Measurements from ENCODE around the gene SPEF2. TPM values are rescaled to one million over a fixed set of nuclear protein-coding genes. Genes with fewer than 3 reads are reported as not detected.

Gene SPEF2
- total and polyA plus RNA-seq, 2 of the 13 experiments (the other 11 are each of a cell fraction or from before 2014, with no cell fraction given), result 1.5 to 2.3 TPM

DNA sequence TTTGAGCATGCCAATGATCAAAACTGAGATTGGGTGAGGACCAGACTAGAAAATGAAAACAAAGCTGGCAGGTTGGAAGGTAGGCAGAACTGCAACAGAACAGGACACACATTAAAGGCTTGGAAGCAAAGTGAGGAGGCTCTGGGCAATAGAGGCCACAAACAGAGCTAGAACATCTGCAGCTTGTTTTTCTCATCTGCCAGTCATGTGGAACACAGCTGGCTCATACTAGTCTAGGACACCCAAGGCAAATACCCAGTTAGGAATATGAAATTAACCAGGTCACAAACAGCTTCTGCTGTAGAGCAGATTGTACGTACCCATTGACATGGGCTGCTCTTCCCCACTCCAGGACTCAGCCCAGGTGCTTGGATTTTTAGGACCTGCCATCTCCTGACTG, 61.7 kb downstream of the SPEF2 start:
- in situ Hi-C loops (cut with HindIII; ENCODE audit: extremely low pct_ligation_motif_present, low pct_unique_long_range_greater_than_20kb) (no loop called here), intact Hi-C loops (cut with micrococcal nuclease; ENCODE audit: unreplicated experiment) (no loop called here)
- no peak overlapping the region for H3K4me2 ChIP-seq (ENCODE audit: low read depth, low read length)
- no peak overlapping the region for H3K9ac ChIP-seq (ENCODE audit: insufficient read depth, low read depth, low read length)
- H3K27ac ChIP-seq (ENCODE audit: extremely low read length, insufficient read depth, low read length), result no peak overlapping the region
- no peaks in the 10 kb centered on the region for H3K9me3 ChIP-seq (ENCODE audit: low read length)
- DNase-seq (ENCODE audit: low spot score) (no peak), ATAC-seq (no peak), FAIRE-seq (no peak)
- CTCF ChIA-PET (ENCODE audit: low intra/inter-chr PET ratio, low total read pairs), result no interaction called here
- no peaks in the 10 kb centered on the region for H3K79me2 ChIP-seq (ENCODE audit: insufficient read depth, low read length)
- H3K27me3 ChIP-seq (ENCODE audit: control insufficient read depth in 1 of 2, insufficient read depth in 2 of 2, low read length in 2 of 2), result no peaks in the 10 kb centered on the region
- WGBS (ENCODE audit: low lambda C conversion rate), result 83% methylated on average over 1 of the region's 1 CpG
- H4K20me1 ChIP-seq (ENCODE audit: insufficient read depth, low read length), result no peaks in the 10 kb centered on the region
- POLR2A ChIA-PET, result no interaction called here
- BruUV-seq (replicated peaks), result no TSS peak
- H2AFZ ChIP-seq (ENCODE audit: low read length), result no peak overlapping the region
- H3K4me1 ChIP-seq (ENCODE audit: insufficient read depth, low read length), result no peaks in the 10 kb centered on the region
- no peaks in the 10 kb centered on the region for H3K36me3 ChIP-seq (replicated peaks in 1 of 2; ENCODE audit: control insufficient read depth in 1 of 2, insufficient read depth in 2 of 2, low read length in 2 of 2)
- TF ChIP-seq MAF1 (CRISPR knock-in tag; IDR thresholded peaks at IDR 0.05; ENCODE audit: borderline replicate concordance) (no peak), NFIB (CRISPR knock-in tag; IDR thresholded peaks at IDR 0.05; ENCODE audit: borderline replicate concordance) (no peak), REXO4 (CRISPR knock-in tag; IDR thresholded peaks at IDR 0.05; ENCODE audit: borderline replicate concordance) (no peak)
- H3K4me3 ChIP-seq (replicated peaks in 1 of 3; ENCODE audit: insufficient read depth in 1 of 3, low read depth in 2 of 3, low read length in 3 of 3), result no peak overlapping the region

DNA sequence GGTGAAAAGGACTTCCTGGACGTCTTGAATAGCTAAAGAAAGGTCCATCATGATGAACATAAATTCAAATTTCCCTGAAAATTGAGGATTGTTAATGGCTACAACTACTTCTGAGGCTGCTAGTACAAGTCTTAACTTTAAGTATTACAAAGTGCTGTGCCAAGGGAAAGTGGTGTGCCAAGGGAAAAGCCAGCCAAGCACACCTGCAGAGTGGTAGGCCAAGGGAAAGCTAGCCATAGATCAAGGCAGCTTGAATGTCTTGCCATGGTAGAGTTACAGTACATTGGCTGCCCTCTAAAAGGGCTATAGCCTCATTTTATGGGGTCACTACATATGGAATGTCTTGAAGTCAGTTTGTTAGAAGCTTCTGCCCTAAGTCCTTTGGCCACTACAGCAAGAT, 64.2 kb downstream of the SPEF2 start:
- POLR2A ChIA-PET, result no interaction called here
- H3K27me3 ChIP-seq (ENCODE audit: control insufficient read depth in 1 of 2, insufficient read depth in 2 of 2, low read length in 2 of 2), result no peaks in the 10 kb centered on the region
- H3K9ac ChIP-seq (ENCODE audit: insufficient read depth, low read depth, low read length), result no peak overlapping the region
- no peak for ATAC-seq
- no peak for FAIRE-seq
- H2AFZ ChIP-seq (ENCODE audit: low read length), result no peak overlapping the region
- H3K4me2 ChIP-seq (ENCODE audit: low read depth, low read length), result no peak overlapping the region
- CTCF ChIA-PET (ENCODE audit: low intra/inter-chr PET ratio, low total read pairs), result no interaction called here
- H3K9me3 ChIP-seq (ENCODE audit: low read length), result no peaks in the 10 kb centered on the region
- no peaks in the 10 kb centered on the region for H3K36me3 ChIP-seq (replicated peaks in 1 of 2; ENCODE audit: control insufficient read depth in 1 of 2, insufficient read depth in 2 of 2, low read length in 2 of 2)
- WGBS (ENCODE audit: low lambda C conversion rate), result 0% methylated on average over 1 of the region's 1 CpG
- H3K4me3 ChIP-seq (replicated peaks in 1 of 3; ENCODE audit: insufficient read depth in 1 of 3, low read depth in 2 of 3, low read length in 3 of 3), result no peak overlapping the region
- DNase-seq (ENCODE audit: low spot score), result no peak
- no peaks in the 10 kb centered on the region for H4K20me1 ChIP-seq (ENCODE audit: insufficient read depth, low read length)
- no peak overlapping the region for H3K27ac ChIP-seq (ENCODE audit: extremely low read length, insufficient read depth, low read length)
- intact Hi-C loops (cut with micrococcal nuclease; ENCODE audit: unreplicated experiment), result no loop called here
- in situ Hi-C loops (cut with HindIII; ENCODE audit: extremely low pct_ligation_motif_present, low pct_unique_long_range_greater_than_20kb), result no loop called here
- BruUV-seq (replicated peaks), result no TSS peak
- H3K4me1 ChIP-seq (ENCODE audit: insufficient read depth, low read length), result no peaks in the 10 kb centered on the region
- no peaks in the 10 kb centered on the region for H3K79me2 ChIP-seq (ENCODE audit: insufficient read depth, low read length)
- TF ChIP-seq, protein P1, sequence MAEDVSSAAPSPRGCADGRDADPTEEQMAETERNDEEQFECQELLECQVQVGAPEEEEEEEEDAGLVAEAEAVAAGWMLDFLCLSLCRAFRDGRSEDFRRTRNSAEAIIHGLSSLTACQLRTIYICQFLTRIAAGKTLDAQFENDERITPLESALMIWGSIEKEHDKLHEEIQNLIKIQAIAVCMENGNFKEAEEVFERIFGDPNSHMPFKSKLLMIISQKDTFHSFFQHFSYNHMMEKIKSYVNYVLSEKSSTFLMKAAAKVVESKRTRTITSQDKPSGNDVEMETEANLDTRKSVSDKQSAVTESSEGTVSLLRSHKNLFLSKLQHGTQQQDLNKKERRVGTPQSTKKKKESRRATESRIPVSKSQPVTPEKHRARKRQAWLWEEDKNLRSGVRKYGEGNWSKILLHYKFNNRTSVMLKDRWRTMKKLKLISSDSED (CRISPR knock-in tag; IDR thresholded peaks at IDR 0.05), result no peak
- no peak for TF ChIP-seq ZNF790 (CRISPR knock-in tag; IDR thresholded peaks at IDR 0.05; ENCODE audit: borderline replicate concordance)
- no peak for TF ChIP-seq ZFP82 (CRISPR knock-in tag; IDR thresholded peaks at IDR 0.05; ENCODE audit: borderline replicate concordance)
- no peak for TF ChIP-seq ETV5 (CRISPR knock-in tag; IDR thresholded peaks at IDR 0.05; ENCODE audit: borderline replicate concordance)
- TF ChIP-seq ZKSCAN8 (CRISPR knock-in tag; IDR thresholded peaks at IDR 0.05; ENCODE audit: borderline replicate concordance), result no peak
- TF ChIP-seq SIX4 (CRISPR knock-in tag; IDR thresholded peaks at IDR 0.05), result no peak
- TF ChIP-seq, protein P2, sequence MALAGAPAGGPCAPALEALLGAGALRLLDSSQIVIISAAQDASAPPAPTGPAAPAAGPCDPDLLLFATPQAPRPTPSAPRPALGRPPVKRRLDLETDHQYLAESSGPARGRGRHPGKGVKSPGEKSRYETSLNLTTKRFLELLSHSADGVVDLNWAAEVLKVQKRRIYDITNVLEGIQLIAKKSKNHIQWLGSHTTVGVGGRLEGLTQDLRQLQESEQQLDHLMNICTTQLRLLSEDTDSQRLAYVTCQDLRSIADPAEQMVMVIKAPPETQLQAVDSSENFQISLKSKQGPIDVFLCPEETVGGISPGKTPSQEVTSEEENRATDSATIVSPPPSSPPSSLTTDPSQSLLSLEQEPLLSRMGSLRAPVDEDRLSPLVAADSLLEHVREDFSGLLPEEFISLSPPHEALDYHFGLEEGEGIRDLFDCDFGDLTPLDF (CRISPR knock-in tag; IDR thresholded peaks at IDR 0.05), result no peak
- TF ChIP-seq, protein P3, sequence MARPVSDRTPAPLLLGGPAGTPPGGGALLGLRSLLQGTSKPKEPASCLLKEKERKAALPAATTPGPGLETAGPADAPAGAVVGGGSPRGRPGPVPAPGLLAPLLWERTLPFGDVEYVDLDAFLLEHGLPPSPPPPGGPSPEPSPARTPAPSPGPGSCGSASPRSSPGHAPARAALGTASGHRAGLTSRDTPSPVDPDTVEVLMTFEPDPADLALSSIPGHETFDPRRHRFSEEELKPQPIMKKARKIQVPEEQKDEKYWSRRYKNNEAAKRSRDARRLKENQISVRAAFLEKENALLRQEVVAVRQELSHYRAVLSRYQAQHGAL (CRISPR knock-in tag; IDR thresholded peaks at IDR 0.05; ENCODE audit: not compliant biosample characterization), result no peak
- TF ChIP-seq CBX2 (IDR thresholded peaks at IDR 0.05; ENCODE audit: low read depth, low read length), result no peak
- TF ChIP-seq CBX2 (CRISPR knock-in tag; IDR thresholded peaks at IDR 0.05; ENCODE audit: low read depth), result no peak
- no peak for TF ChIP-seq MLLT10 (CRISPR knock-in tag; IDR thresholded peaks at IDR 0.05)
- no peak for TF ChIP-seq ZNF160 (CRISPR knock-in tag; IDR thresholded peaks at IDR 0.05)
- no peak for TF ChIP-seq KLF12 (CRISPR knock-in tag; IDR thresholded peaks at IDR 0.05; ENCODE audit: borderline replicate concordance)
- TF ChIP-seq, protein P4, sequence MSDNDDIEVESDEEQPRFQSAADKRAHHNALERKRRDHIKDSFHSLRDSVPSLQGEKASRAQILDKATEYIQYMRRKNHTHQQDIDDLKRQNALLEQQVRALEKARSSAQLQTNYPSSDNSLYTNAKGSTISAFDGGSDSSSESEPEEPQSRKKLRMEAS (IDR thresholded peaks at IDR 0.05), result no peak
- no peak for TF ChIP-seq SPEN (CRISPR knock-in tag; IDR thresholded peaks at IDR 0.05; ENCODE audit: low read depth)
